Left colon (tissue), 2 donors: ENCODE measurements around the gene PROCA1. TPM values are rescaled to one million over a fixed set of nuclear protein-coding genes. Genes with fewer than 3 reads are reported as not detected.

Experiments
- ATAC-seq: fragments of 200-7000 bp; cut with Tn5 transposase; one replicate; pipeline ENCODE4 v1.9.1; 2020; ENCODE audit warnings: mild to moderate bottlenecking, moderate library complexity
- DNase-seq, 2 donors: peaks; one replicate each; pipeline ENCODE4 v3.0.0-alpha.2; 2020
- intact Hi-C, 2 donors: fragments of 100-400 bp; cut with DNase I in 1 of 2; cut with micrococcal nuclease in 1 of 2; formaldehyde crosslinking; loops; one replicate each; pipeline versions ENCODE4 v1.11.2 to v1.14.0; 2022; cut with DNase I, micrococcal nuclease
- long read RNA-seq: library from polyadenylated mRNA; unstranded; transcript quantifications from one replicate; pipeline ENCODE4 v2.0.0, GENCODE V29; 2021
- total RNA-seq, 2 donors: library from RNA; stranded (reverse); fragmentation: NEBNext Ultra II Directional; extraction: Animal tissue kit (Norgen Biotek cat#: 25700); gene quantifications; one replicate each; pipeline ENCODE4 v1.2.1, GENCODE V29; 2021
- donor health status: DM: no; HTN: no; CAD: no.
- donor health status: DM: yes; HTN: yes; CAD: no.

PROCA1 gene
- 1 to 10 TPM; 1.4 to 1.8 TPM for total RNA-seq
- long read RNA-seq, partial matches to known transcripts: 0 of 1 reads
- long read RNA-seq, other reads (novel, unspliced or antisense): 1 of 1 reads

- DNase-seq: no peak
- intact Hi-C loops: no loop called here
- no peak for ATAC-seq
Measured at GRCh38 chr17:28711723-28712031, at the start of gene PROCA1. Gene PROCA1, minus strand, starts transcription at chr17:28711888. Its CDS starts 228 bp downstream, at chr17:28711660.

DNA sequence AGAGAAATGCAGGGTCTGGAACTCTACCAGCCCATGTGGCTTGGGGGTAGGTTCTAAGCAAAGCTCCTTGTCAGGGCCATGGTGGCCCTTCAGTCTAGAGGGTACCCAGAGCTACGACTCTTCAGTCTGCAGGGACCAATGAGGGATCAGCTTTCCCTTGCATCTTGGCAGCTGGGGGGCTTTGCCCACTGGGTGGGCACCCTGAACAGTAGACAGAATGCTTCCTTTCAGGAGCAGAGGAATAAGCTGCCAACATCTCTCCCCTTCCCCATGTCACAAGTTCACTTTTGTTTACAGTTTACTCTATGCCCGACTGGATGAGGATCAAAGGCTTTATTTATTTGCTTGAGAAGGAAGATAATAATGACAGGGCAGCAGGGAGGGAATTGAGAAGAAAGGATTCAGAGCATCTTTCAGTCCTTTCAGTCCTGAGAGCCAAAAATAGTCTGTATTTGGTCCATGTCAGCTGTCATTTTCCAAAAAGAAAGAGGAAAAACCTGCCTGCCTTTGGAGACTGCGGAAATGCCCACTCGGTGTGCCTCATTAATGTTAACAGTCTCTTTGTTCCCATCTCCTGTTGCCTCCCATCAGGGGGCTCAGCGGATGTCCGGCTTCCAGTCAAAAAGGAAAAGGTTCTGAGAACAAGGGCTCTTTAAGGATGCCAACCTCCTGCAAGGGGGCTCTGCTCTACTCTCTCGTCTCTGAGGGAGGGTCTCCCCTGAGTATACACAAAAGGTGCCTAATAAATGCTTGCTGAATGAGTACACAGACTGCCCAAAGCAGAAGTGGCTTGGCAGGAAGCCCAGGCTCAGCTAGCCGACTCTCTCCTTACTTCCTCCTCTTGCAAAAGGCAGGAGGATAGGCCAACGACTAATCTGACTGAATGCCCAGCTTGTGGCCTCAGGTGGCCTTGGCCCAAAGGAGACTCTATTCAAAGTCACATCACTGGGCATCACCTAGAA lies 49.2 kb upstream of the PROCA1 start:
- intact Hi-C loops: loop anchor here in 1 of 2 donors (10.0 kb wide), 2 partner anchors 134 to 164 kb away; partner anchors contain the start of gene FLOT2
- ATAC-seq (peak; percentile 74), DNase-seq (peak; percentile 65 to 77)

- intact Hi-C loops: loop anchor here in 1 of 2 donors (10.0 kb wide), 1 partner anchor 155 kb away; no protein-coding TSS in a partner anchor
- no peak for DNase-seq
- no peak for ATAC-seq
Measured at GRCh38 chr17:28759256-28759865, 47.7 kb upstream of the PROCA1 start.

GRCh38 chr17:28758411-28759121 lies 46.9 kb upstream of the PROCA1 start:
- ATAC-seq (no peak), DNase-seq (no peak)
- intact Hi-C loops: loop anchor here in 1 of 2 donors (10.0 kb wide), 1 partner anchor 156 kb away; no protein-coding TSS in a partner anchor

GRCh38 chr17:28756049-28756804 lies 44.5 kb upstream of the PROCA1 start:
- DNase-seq (no peak), ATAC-seq (no peak)
- intact Hi-C loops: loop anchor here in 1 of 2 donors (10.0 kb wide), 1 partner anchor 159 kb away; no protein-coding TSS in a partner anchor

DNA sequence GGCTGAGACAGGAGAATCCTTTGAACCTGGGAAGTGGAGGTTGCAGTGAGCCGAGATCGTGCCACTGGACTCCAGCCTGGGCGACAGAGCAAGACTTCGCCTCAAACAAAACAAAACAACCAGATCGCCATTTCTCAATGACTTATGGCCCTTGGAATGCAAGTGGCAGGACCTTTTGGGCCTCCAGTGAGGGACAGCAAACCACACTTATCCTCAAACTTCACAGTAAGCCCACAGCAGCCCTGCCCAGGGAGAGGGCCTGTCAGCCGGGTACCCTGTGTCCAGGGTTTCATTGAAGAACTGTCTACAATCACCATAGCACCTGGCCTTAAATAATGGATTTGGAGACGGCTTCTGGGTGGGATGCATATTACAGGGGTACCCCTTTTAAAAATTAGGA lies 43.8 kb upstream of the PROCA1 start:
- DNase-seq (no peak), ATAC-seq (no peak)
- intact Hi-C loops: loop anchor here in 1 of 2 donors (10.0 kb wide), 1 partner anchor 159 kb away; no protein-coding TSS in a partner anchor

DNA sequence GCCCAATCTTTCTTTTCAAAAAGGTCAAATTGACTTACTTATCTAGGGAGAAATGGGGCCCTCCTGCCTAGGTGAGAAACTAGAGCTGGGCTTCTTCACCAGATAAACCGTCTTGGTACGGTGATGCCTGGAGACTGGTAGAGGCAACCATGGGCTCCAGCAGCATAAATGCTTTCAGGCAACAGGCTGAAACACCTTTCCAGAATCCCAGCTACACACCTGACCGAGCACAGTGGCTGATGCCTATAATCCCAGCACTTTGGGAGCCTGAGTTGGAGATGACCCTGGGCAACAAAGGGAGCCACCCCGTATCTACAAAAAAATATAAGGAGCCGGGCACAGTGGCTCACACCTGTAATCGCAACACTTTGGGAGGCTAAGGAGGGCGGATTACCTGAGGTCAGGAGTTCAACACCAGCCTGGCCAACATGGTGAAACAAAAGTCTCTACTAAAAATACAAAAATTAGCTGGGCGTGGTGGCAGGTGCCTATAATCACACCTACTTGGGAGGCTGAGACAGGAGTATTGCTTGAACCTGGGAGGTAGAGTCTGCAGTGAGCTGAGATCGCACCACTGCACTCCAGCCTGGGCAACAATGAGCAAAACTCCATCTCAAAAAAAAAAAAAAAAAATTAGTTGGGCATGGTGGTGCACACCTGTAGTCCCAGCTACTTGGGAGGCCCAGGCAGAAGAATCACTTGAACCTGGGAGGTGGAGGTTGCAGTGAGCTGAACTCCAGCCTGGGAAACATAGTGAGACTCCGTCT lies 40.1 kb upstream of the PROCA1 start:
- ATAC-seq (no peak), DNase-seq (no peak)
- intact Hi-C loops: loop anchor here in 1 of 2 donors (10.0 kb wide), 1 partner anchor 163 kb away; no protein-coding TSS in a partner anchor

DNA sequence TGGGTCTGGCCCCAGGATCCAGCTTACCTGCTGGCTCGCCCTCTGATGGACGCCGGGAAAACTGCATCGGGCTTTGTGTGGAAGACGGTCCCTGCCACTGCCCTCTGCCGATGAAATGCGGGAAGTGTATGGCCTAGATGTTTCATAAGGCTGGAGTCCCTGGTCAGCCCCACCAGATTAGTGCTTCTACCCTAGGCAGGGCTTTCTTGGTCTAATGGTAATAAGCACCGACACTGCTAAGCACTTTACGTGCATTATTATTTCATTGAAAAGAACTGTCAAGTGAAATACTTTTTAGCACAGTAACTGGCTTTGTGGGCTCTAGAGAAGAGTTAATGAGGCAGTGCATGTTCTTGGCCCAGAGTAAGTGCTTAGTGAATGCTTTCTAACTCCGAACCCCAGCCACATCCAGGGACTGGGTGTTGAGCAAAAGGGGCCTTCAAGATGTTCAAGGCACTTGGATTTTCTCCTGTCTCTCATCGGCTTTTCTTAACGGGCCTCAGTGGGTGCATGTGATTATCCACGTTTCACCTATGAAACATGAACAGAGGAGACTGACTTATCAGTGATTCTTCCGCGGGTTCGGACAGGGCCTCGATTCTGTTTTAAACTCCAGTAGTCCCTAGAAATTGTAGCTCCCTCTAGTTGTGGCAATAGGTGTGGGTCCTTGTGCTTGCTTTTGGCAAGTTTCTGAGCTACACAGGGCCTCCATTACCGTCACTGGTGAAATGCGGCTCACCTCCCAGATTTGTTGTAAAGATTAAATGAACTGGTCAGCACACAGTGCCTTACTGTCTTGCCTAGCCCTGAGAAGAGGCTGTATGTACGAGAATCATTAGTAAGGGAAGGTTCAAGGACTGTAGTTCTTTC lies 38.7 kb upstream of the PROCA1 start:
- ATAC-seq: peak; percentile 50
- DNase-seq: peak; percentile 89 to 98
- intact Hi-C loops: loop anchor here in 1 of 2 donors (10.0 kb wide), 1 partner anchor 164 kb away; no protein-coding TSS in a partner anchor

GRCh38 chr17:28749516-28750177 lies 38.0 kb upstream of the PROCA1 start:
- DNase-seq (peak in 1 of 2 donors; percentile 20), ATAC-seq (no peak)
- intact Hi-C loops: loop anchor here in 1 of 2 donors (10.0 kb wide), 1 partner anchor 165 kb away; no protein-coding TSS in a partner anchor

GRCh38 chr17:28748852-28749515 lies 37.3 kb upstream of the PROCA1 start:
- intact Hi-C loops: no loop called here
- ATAC-seq: no peak
- peak in 1 of 2 donors; percentile 29 for DNase-seq

DNA sequence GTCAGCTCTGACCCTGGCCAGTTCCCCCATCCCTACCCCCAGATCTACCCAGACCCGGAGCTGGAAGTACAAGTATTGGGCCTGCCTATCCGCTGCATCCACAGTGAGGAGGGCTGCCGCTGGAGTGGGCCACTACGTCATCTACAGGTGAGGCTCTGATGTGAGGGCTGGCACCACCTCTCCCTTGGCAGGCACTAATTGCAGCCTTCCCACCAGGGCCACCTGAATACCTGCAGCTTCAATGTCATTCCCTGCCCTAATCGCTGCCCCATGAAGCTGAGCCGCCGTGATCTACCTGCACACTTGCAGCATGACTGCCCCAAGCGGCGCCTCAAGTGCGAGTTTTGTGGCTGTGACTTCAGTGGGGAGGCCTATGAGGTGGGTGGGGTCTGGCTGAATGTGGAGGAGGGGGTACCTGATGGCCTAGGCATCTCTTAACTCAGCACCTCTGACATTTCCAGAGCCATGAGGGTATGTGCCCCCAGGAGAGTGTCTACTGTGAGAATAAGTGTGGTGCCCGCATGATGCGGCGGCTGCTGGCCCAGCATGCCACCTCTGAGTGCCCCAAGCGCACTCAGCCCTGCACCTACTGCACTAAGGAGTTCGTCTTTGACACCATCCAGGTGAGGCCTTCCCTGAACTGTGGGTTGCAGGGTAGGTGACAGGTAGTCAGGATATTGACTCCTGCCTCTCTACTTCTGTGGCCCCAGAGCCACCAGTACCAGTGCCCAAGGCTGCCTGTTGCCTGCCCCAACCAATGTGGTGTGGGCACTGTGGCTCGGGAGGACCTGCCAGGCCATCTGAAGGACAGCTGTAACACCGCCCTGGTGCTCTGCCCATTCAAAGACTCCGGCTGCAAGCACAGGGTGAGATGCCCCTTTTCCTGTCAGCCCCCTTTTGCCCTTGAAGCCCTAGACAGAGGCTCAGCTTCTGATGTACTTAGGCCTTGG lies 36.4 kb upstream of the PROCA1 start:
- ATAC-seq (no peak), DNase-seq (no peak)
- intact Hi-C loops: no loop called here

DNA sequence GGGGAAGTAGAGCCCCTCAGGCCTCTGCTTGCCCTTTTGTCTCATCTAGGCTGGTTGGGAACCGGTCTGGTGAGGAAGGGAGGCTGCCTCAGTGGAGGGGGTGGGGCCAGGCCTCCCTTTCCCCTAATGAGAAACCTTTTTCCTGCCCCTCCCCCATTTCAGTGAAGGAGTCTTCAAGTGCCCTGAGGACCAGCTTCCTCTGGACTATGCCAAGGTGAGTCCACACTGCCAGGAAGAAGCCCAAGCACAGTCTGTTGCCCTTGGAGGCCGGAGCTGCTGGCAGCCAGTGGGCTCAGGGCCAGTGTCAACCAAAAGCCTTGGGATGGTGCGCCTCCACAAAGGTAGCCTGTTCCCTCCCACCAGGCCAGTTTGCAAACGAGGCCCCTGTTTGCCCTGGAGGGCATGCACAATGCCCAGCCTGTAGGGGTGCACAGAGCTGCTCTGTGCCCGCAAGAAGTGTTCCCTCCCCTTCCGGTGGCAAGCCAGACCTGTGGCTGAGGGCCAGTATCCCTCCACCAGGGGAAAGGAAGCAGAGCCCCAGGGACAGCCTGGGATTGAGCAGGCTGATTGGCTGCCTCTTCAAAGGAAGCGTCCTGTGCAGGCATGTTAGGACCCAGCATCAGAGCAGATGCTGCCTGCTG lies 35.5 kb upstream of the PROCA1 start:
- peak; percentile 74 to 80 for DNase-seq
- intact Hi-C loops: no loop called here
- peak; percentile 19 for ATAC-seq

DNA sequence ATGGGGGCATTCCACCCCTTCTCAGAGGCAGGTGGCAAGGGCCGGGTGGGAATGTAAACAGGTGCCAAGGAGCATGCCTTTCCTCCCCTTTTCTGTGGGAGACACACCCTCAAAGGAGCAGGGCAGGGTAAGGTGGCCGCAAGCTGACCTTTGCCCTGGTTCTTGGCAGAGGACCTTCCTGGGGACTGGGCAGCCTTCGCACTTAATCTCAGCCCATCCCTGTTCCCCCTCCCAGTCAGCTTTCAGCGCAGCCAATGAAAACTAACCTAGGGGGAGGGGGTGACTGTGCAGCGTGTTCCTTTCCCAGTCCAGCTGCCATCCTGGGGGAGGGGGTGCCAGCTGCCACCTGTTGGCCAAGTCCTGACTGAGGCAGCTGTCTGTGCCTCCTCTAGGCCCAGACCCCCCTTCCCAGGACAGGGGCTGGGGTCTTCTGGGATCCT lies 34.9 kb upstream of the PROCA1 start:
- intact Hi-C loops: no loop called here
- peak; percentile 49 for ATAC-seq
- peak; percentile 80 to 93 for DNase-seq
